HG03521 (cell line): ENCODE data around the gene PAPPA2.
A peak's percentile ranks its signal among the peaks of the same experiment; 100 is the strongest.

Experiments used
- ATAC-seq: cut with Tn5 transposase; IDR thresholded peaks from one replicate; pipeline ENCODE4 v1.9.1; 2021; ENCODE audit warnings: mild to moderate bottlenecking, moderate library complexity; ENCODE audit not compliant: unreplicated experiment

Gene PAPPA2

DNA sequence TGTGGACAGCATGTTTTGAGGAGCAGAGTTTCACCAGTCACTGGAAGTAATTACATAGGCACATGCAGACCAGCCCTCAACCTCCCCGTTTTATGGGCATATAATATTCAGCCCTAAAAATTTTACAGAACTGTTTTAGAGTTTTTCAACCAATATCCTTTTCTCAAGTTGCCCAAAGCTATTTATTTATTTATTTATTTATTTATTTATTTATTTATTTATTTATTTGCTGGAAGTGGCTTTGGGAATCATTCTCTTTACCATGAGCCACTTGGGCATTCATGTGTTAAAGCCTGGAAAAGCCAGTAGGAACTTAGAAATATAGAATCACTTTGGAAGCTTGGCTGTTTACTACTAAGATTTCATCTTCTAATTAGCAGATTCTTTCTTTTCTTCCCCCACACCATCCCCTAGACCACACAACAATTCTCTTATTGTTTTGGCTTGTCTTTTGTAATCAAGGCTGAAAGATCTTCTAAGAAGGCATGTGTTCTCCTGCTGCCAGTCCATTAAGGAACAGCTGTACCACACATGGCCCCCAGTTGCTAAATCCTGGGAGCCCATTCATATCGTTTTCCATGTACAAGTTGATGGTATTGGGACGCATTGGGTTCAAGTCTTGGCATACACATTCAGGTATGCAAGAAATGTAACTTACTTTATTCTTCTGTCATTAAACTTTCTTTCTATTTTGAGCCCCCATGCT is 220.0 kb downstream of the PAPPA2 start:
- no peak for ATAC-seq

GRCh38 chr1:176691251-176692228 is 228.6 kb downstream of the PAPPA2 start:
- peak; percentile 86 for ATAC-seq

- ATAC-seq: no peak
Observed at GRCh38 chr1:176692431-176692830, 229.5 kb downstream of the PAPPA2 start.

GRCh38 chr1:176692988-176693696 is 230.2 kb downstream of the PAPPA2 start:
- ATAC-seq: no peak

- no peak for ATAC-seq
Observed at GRCh38 chr1:176693697-176694329, 230.8 kb downstream of the PAPPA2 start.

- no peak for ATAC-seq
Observed at GRCh38 chr1:176694713-176695112, 231.7 kb downstream of the PAPPA2 start.

- ATAC-seq: no peak
Observed at GRCh38 chr1:176696109-176696508, 233.1 kb downstream of the PAPPA2 start.

- ATAC-seq: no peak
Observed at GRCh38 chr1:176696689-176697088, 233.7 kb downstream of the PAPPA2 start.

GRCh38 chr1:176699821-176700220 is 236.8 kb downstream of the PAPPA2 start:
- ATAC-seq: no peak

- no peak for ATAC-seq
Observed at GRCh38 chr1:176701151-176701866, 238.3 kb downstream of the PAPPA2 start.

DNA sequence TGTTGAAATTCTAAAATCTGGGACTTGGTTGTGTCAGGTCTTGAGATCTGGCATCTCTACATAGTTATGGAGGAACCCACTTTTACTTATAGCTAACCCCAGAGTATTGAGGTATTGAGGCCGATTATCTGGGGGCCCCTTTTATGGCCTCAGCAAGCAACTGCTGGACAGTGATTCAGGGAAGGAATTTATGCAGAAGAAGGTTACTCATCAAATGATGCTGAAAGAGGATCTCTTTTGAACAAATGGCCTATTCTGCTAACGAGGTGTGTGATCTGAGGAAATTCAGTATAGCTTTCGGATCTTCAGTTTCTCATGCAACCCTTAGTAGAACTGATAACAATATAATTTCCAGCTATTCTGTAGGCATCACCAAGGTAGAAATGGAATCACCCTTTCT is 239.9 kb downstream of the PAPPA2 start:
- no peak for ATAC-seq

DNA sequence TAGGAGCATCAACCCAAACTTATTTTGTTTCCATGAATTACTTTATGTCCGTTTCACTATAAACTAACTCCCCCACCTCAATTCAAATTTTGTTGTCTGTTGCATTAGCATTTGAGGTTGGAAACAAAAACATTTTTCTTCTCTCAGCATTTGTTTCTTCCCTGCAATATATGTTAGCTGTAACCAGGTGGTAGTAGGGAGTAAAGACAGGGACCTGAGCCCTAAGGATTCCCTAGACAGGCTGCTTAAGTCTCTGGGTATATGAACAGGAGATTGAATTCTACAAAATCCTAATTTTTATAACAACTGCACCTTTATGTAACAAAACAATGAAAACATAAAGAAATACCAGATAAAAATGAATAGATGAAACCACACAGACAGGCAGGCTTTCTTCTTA is 242.6 kb downstream of the PAPPA2 start:
- no peak for ATAC-seq

GRCh38 chr1:176717066-176717750 is 254.2 kb downstream of the PAPPA2 start:
- no peak for ATAC-seq

- ATAC-seq: no peak
Observed at GRCh38 chr1:176719447-176719846, 256.5 kb downstream of the PAPPA2 start.

DNA sequence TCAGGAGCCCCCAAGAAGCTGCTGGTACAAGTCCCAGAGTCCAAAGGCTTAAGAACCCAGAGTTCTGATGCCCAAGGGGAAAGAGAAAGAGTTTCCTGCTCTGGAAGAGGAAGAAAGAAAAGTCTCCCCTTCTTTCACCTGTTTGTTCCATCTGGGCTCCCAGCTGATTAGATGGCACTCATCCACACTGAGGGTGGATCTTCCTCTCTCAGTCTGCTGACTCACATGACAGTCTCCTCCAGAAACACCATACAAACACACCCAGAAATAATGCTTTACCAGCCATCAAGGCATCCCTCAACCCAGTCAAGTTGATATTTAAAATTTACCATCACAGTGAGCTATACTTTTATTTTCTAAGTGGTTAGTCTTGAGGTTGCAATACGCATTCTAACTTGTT is 257.9 kb downstream of the PAPPA2 start:
- no peak for ATAC-seq

GRCh38 chr1:176733661-176734060 is 270.7 kb downstream of the PAPPA2 start:
- ATAC-seq: no peak

- ATAC-seq: no peak
Observed at GRCh38 chr1:176735201-176735600, 272.2 kb downstream of the PAPPA2 start.

GRCh38 chr1:176736015-176736414 is 273.0 kb downstream of the PAPPA2 start:
- ATAC-seq: no peak

DNA sequence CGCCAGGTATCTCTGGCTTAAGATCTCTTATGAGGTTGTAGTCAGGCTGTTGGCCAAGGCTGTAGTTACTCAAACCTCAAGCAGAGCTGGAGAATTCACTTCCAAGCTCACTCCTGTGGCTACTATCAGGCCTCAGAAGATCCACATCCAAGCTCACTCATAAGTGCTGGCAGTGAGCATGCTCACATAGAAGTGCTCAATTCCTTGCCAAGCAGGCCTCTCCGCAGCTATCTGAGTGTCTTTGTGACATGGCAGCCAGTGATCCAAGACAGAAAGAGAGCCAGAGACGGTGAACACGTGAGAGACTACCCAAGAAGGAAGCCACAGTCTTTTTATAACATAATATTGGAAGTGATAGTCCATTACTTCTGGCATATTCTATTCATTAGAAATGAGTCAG is 278.2 kb downstream of the PAPPA2 start:
- ATAC-seq: no peak

GRCh38 chr1:176742322-176742721 is 279.3 kb downstream of the PAPPA2 start:
- no peak for ATAC-seq
